Lower lobe of right lung (tissue), 2 donors: ENCODE data around the gene OR51A4. TPM values are rescaled to one million over a fixed set of nuclear protein-coding genes. Genes with fewer than 3 reads are reported as not detected.
"Not testable (repeated sequence)": the region's sequence is repeated elsewhere in the genome, so short reads cannot be mapped to it uniquely, and the experiment has no call there.

Experiments used
- ATAC-seq, 2 donors: fragments of 200-7000 bp; cut with Tn5 transposase; one replicate each; pipeline ENCODE4 v1.9.1; 2020 to 2022; ENCODE audit warnings: mild to moderate bottlenecking in 2 of 2, moderate library complexity in 2 of 2
- DNase-seq: peaks from one replicate; pipeline ENCODE4 v3.0.0-alpha.2; 2020
- H3K27ac ChIP-seq: fragments of 200-600 bp; one replicate; pipeline ENCODE4 v1.8.0; 2022
- H3K27me3 ChIP-seq: fragments of 200-600 bp; one replicate; pipeline ENCODE4 v1.8.0; 2022; ENCODE audit warnings: low read depth
- H3K36me3 ChIP-seq: fragments of 200-600 bp; one replicate; pipeline ENCODE4 v1.8.0; 2022; ENCODE audit warnings: mild to moderate bottlenecking
- H3K4me1 ChIP-seq: fragments of 200-600 bp; one replicate; pipeline ENCODE4 v1.8.0; 2022
- H3K4me3 ChIP-seq: fragments of 200-600 bp; one replicate; pipeline ENCODE4 v1.8.0; 2022; ENCODE audit warnings: mild to moderate bottlenecking
- H3K9me3 ChIP-seq: fragments of 200-600 bp; one replicate; pipeline ENCODE4 v1.8.0; 2022
- CTCF ChIP-seq: fragments of 200-600 bp; IDR thresholded peaks from one replicate; pipeline ENCODE4 v1.8.0; 2022; ENCODE audit warnings: antibody characterized with exemption, mild to moderate bottlenecking
- intact Hi-C: fragments of 100-400 bp; cut with DNase I; formaldehyde crosslinking; loops from one replicate; pipeline ENCODE4 v1.11.0; 2022
- total RNA-seq: library from RNA; stranded (reverse); fragmentation: NEBNext Ultra II Directional; extraction: Animal tissue kit (Norgen Biotek cat#: 25700); gene quantifications from one replicate; pipeline ENCODE4 v1.2.1, GENCODE V29; 2021
- donor health status: DM: no; HTN: yes; CAD: no; lungs with severe emphysema.

Gene OR51A4
- total RNA-seq, 1 donor from 2014 or later: not detected

- Histone ChIP-seq H3K9me3 (no peaks in the 10 kb centered on the region), H3K36me3 (no peaks in the 10 kb centered on the region), H3K27me3 (no peaks in the 10 kb centered on the region), H3K4me1 (no peaks in the 10 kb centered on the region), H3K4me3 (no peak overlapping the region), H3K27ac (no peak overlapping the region)
- intact Hi-C loops: no loop called here
- DNase-seq (no peak), ATAC-seq (no peak)
- no peak for TF ChIP-seq CTCF
Observed at GRCh38 chr11:4979036-4979435, 31.6 kb upstream of the OR51A4 start.

GRCh38 chr11:4975436-4975835, 28.0 kb upstream of the OR51A4 start:
- intact Hi-C loops: no loop called here
- no peaks in the 10 kb centered on the region for H3K9me3 ChIP-seq
- no peaks in the 10 kb centered on the region for H3K36me3 ChIP-seq
- no peak overlapping the region for H3K27ac ChIP-seq
- H3K27me3 ChIP-seq: no peaks in the 10 kb centered on the region
- TF ChIP-seq CTCF: no peak
- H3K4me3 ChIP-seq: no peak overlapping the region
- no peak for ATAC-seq
- no peaks in the 10 kb centered on the region for H3K4me1 ChIP-seq
- no peak for DNase-seq

GRCh38 chr11:4962816-4963215, 15.4 kb upstream of the OR51A4 start:
- H3K27ac ChIP-seq: no peak overlapping the region
- no peak for TF ChIP-seq CTCF
- no peaks in the 10 kb centered on the region for H3K36me3 ChIP-seq
- intact Hi-C loops: no loop called here
- no peak for ATAC-seq
- DNase-seq: no peak
- no peaks in the 10 kb centered on the region for H3K27me3 ChIP-seq
- no peaks in the 10 kb centered on the region for H3K9me3 ChIP-seq
- no peaks in the 10 kb centered on the region for H3K4me1 ChIP-seq
- H3K4me3 ChIP-seq: no peak overlapping the region

GRCh38 chr11:4960877-4961276, 13.5 kb upstream of the OR51A4 start:
- H3K36me3 ChIP-seq: no peaks in the 10 kb centered on the region
- H3K27me3 ChIP-seq: no peaks in the 10 kb centered on the region
- TF ChIP-seq CTCF: no peak
- H3K4me1 ChIP-seq: no peaks in the 10 kb centered on the region
- no peak overlapping the region for H3K4me3 ChIP-seq
- H3K9me3 ChIP-seq: no peaks in the 10 kb centered on the region
- DNase-seq (no peak), ATAC-seq (no peak)
- intact Hi-C loops: no loop called here
- H3K27ac ChIP-seq: no peak overlapping the region

GRCh38 chr11:4957396-4957795, 10.0 kb upstream of the OR51A4 start:
- no peak for TF ChIP-seq CTCF
- Histone ChIP-seq H3K27ac (no peak overlapping the region), H3K27me3 (no peaks in the 10 kb centered on the region), H3K36me3 (no peaks in the 10 kb centered on the region), H3K9me3 (no peaks in the 10 kb centered on the region), H3K4me1 (no peaks in the 10 kb centered on the region), H3K4me3 (no peak overlapping the region)
- no peak for DNase-seq
- intact Hi-C loops: no loop called here
- ATAC-seq: no peak

- ATAC-seq, intact Hi-C loops: not testable (repeated sequence)
Observed at GRCh38 chr11:4955613-4956012, 8.2 kb upstream of the OR51A4 start, which contains the start of gene OR51A2. Gene OR51A2, minus strand, starts transcription at chr11:4955713. Its CDS starts 0 bp downstream, at chr11:4955713.

More at GRCh38 chr11:4955613-4956012, 8.2 kb upstream of the OR51A4 start, which contains the start of gene OR51A2:
- not testable (repeated sequence) for DNase-seq, H3K4me1 ChIP-seq, H3K27ac ChIP-seq, H3K4me3 ChIP-seq, H3K27me3 ChIP-seq, H3K9me3 ChIP-seq, H3K36me3 ChIP-seq
